NCI-H187 treated with DMSO at 0.1 percent for 48 hours (cell line): ENCODE results near the gene SAFB.

Experiments used
- DNase-seq: peaks from one replicate; lab custom pipeline; 2025; lab: John Stamatoyannopoulos, UW

Gene SAFB

GRCh38 chr19:5627395-5627904 lies 4.6 kb downstream of the SAFB start:
- DNase-seq: no peak

- no peak for DNase-seq
These were observed 5.6 kb downstream of the SAFB start for GRCh38 chr19:5628461-5628860.

GRCh38 chr19:5628919-5629481 lies 6.1 kb downstream of the SAFB start:
- DNase-seq: no peak

GRCh38 chr19:5631567-5632240 lies 8.8 kb downstream of the SAFB start:
- DNase-seq: no peak

GRCh38 chr19:5632241-5632612 lies 9.3 kb downstream of the SAFB start:
- no peak for DNase-seq

- no peak for DNase-seq
These were observed 9.8 kb downstream of the SAFB start for GRCh38 chr19:5632657-5633056.

- no peak for DNase-seq
These were observed 12.5 kb downstream of the SAFB start for GRCh38 chr19:5635427-5635826.

- DNase-seq: no peak
These were observed 15.1 kb downstream of the SAFB start for GRCh38 chr19:5637971-5638370.

GRCh38 chr19:5641171-5641570 lies 18.3 kb downstream of the SAFB start:
- no peak for DNase-seq

GRCh38 chr19:5642204-5642603 lies 19.3 kb downstream of the SAFB start:
- DNase-seq: no peak

GRCh38 chr19:5643060-5643459 lies 20.2 kb downstream of the SAFB start:
- no peak for DNase-seq

- DNase-seq: no peak
These were observed 21.2 kb downstream of the SAFB start for GRCh38 chr19:5644037-5644436.

- DNase-seq: no peak
These were observed 22.5 kb downstream of the SAFB start for GRCh38 chr19:5645409-5645808.

GRCh38 chr19:5646703-5647102 lies 23.8 kb downstream of the SAFB start:
- no peak for DNase-seq

- DNase-seq: no peak
These were observed 25.6 kb downstream of the SAFB start for GRCh38 chr19:5648464-5648863.

- no peak for DNase-seq
These were observed 28.5 kb downstream of the SAFB start for GRCh38 chr19:5651361-5651760.

- DNase-seq: no peak
These were observed 29.4 kb downstream of the SAFB start for GRCh38 chr19:5652261-5652660.

- DNase-seq: no peak
These were observed 32.0 kb downstream of the SAFB start for GRCh38 chr19:5654931-5655330.

GRCh38 chr19:5655412-5655811 lies 32.5 kb downstream of the SAFB start:
- DNase-seq: no peak

- DNase-seq: no peak
These were observed 38.6 kb downstream of the SAFB start for GRCh38 chr19:5661483-5661882.

GRCh38 chr19:5663904-5664303 lies 41.0 kb downstream of the SAFB start:
- DNase-seq: no peak

GRCh38 chr19:5664515-5664914 lies 41.6 kb downstream of the SAFB start:
- DNase-seq: no peak

- no peak for DNase-seq
These were observed 43.1 kb downstream of the SAFB start for GRCh38 chr19:5665781-5666513.
